Progenitor cell of endocrine pancreas (in vitro differentiated cells): ENCODE results near the gene E4F1. TPM values are rescaled to one million over a fixed set of nuclear protein-coding genes. Genes with fewer than 3 reads are reported as not detected.

ENCODE experiments used
- DNase-seq: peaks from one replicate; pipeline ENCODE4 v3.0.0; 2021; ENCODE audit warnings: low spot score; ENCODE audit not compliant: unreplicated experiment
- H3K27ac Mint-ChIP-seq: 2 replicates; pipeline ENCODE4 v1.8.0; 2021; ENCODE audit warnings: mild to moderate bottlenecking, moderate library complexity, mixed read lengths
- H3K27me3 Mint-ChIP-seq: 2 replicates; pipeline ENCODE4 v1.8.0; 2021; ENCODE audit warnings: mixed read lengths
- H3K36me3 Mint-ChIP-seq: 2 replicates; pipeline ENCODE4 v1.8.0; 2022; ENCODE audit warnings: mixed read lengths; ENCODE audit not compliant: insufficient read depth
- H3K4me1 Mint-ChIP-seq: 2 replicates; pipeline ENCODE4 v1.8.0; 2021; ENCODE audit warnings: low read depth, mixed read lengths
- H3K4me3 Mint-ChIP-seq: 2 replicates; pipeline ENCODE4 v1.8.0; 2021; ENCODE audit warnings: low read depth, mild to moderate bottlenecking, moderate library complexity, mixed read lengths
- H3K9me3 Mint-ChIP-seq: 2 replicates; pipeline ENCODE4 v1.8.0; 2021; ENCODE audit warnings: low read depth, mixed read lengths
- total RNA-seq: library from RNA; stranded (reverse); gene quantifications from 2 replicates; pipeline ENCODE4 v1.2.1, GENCODE V29; 2021
- TF ChIP-seq, protein P1 (sequence below): fragments of 200-600 bp; sonication (generic); IDR thresholded peaks from one replicate; pipeline ENCODE4 v1.5.0; 2021; ENCODE audit warnings: antibody characterized with exemption, mild to moderate bottlenecking; ENCODE audit not compliant: unreplicated experiment

E4F1 gene
- total RNA-seq, 1 donor from 2014 or later: 33.7 TPM

DNA sequence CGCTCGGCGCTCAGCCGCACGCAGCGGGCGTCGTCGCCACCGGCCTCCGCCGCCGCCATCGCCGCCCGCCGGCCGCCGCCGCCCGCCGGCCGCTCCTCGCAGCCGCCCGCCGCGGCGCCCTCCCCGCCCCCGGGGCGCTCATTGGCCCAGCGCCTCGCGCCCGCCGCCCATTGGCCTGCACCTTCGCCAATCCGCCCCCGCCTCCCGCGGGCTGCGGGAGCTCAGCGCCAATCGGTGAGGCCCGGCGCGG is 8.7 kb upstream of the E4F1 start, which contains the start of gene PGP:
TSS of gene PGP (minus strand) at position 122 of the 250 bp plus-strand sequence. CDS start at position 59, 63 bp downstream.
- peaks cover 13% of the 10 kb centered on the region for H3K4me1 Mint-ChIP-seq
- H3K27ac Mint-ChIP-seq: peak within 1 kb of the TSS; percentile 98
- H3K9me3 Mint-ChIP-seq: no peaks in the 10 kb centered on the region
- TF ChIP-seq, protein P1, sequence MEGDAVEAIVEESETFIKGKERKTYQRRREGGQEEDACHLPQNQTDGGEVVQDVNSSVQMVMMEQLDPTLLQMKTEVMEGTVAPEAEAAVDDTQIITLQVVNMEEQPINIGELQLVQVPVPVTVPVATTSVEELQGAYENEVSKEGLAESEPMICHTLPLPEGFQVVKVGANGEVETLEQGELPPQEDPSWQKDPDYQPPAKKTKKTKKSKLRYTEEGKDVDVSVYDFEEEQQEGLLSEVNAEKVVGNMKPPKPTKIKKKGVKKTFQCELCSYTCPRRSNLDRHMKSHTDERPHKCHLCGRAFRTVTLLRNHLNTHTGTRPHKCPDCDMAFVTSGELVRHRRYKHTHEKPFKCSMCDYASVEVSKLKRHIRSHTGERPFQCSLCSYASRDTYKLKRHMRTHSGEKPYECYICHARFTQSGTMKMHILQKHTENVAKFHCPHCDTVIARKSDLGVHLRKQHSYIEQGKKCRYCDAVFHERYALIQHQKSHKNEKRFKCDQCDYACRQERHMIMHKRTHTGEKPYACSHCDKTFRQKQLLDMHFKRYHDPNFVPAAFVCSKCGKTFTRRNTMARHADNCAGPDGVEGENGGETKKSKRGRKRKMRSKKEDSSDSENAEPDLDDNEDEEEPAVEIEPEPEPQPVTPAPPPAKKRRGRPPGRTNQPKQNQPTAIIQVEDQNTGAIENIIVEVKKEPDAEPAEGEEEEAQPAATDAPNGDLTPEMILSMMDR: no peak
- H3K36me3 Mint-ChIP-seq: no peaks in the 10 kb centered on the region
- peak within 1 kb of the TSS; percentile 86 for H3K4me3 Mint-ChIP-seq
- no peak for DNase-seq
- no peaks in the 10 kb centered on the region for H3K27me3 Mint-ChIP-seq

DNA sequence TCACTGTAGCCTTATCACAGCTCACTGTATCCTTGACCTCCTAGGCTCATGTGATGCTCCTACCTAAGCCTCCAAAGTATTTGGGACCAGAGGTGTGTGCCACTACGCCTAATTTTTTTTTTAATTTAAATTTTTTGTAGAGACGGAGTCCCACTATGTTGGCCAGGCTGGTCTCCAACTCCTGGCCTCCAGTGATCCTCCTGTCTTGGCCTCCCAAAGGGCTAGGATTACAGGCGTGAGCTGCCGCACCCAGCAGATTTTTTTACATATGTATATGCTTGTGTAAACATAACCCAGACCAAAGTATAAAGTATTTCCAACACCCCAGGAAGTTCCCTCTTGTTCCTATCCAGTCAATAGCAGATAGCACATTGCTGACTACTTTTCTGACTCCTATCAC is 7.1 kb upstream of the E4F1 start:
- Mint-ChIP-seq H3K9me3 (no peaks in the 10 kb centered on the region), H3K27ac (no peak overlapping the region), H3K4me1 (peaks cover 17% of the 10 kb centered on the region), H3K36me3 (no peaks in the 10 kb centered on the region), H3K27me3 (no peaks in the 10 kb centered on the region), H3K4me3 (peak overlapping the region; percentile 86)
- no peak for DNase-seq
- TF ChIP-seq, protein P1: no peak

DNA sequence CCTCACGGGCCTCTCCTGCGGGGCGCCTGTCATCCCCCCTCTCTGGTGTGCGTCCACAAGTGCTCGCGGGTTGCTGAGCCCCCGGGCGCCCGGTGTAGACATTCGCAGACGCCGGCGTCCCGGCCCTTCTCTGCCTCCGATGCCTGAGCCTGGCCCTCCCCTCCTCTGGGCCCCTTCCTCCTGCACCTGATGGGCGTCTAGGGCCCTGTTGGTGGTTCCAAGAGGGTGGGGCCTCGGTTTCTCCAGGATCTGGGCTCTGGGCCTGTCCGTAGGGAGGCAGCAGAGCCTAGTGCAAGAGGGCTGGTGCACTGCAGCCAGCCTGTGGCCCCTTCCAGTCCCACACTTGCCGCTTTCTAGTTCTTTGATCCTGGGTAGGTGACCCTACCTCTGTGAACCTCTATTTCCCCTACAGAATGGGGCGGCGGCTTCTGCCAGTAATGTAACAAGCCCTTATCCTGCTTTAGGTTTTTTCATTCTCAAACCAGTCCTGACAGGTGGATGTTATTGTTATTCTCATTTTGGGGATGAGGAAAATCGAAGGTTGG is 623 bp downstream of the E4F1 start:
- Mint-ChIP-seq H3K4me1 (peaks cover 11% of the 10 kb centered on the region), H3K27me3 (no peaks in the 10 kb centered on the region), H3K4me3 (peak overlapping the region; percentile 81), H3K9me3 (no peaks in the 10 kb centered on the region), H3K27ac (peak overlapping the region; percentile 88), H3K36me3 (no peaks in the 10 kb centered on the region)
- no peak for DNase-seq
- TF ChIP-seq, protein P1: peak; percentile 7

DNA sequence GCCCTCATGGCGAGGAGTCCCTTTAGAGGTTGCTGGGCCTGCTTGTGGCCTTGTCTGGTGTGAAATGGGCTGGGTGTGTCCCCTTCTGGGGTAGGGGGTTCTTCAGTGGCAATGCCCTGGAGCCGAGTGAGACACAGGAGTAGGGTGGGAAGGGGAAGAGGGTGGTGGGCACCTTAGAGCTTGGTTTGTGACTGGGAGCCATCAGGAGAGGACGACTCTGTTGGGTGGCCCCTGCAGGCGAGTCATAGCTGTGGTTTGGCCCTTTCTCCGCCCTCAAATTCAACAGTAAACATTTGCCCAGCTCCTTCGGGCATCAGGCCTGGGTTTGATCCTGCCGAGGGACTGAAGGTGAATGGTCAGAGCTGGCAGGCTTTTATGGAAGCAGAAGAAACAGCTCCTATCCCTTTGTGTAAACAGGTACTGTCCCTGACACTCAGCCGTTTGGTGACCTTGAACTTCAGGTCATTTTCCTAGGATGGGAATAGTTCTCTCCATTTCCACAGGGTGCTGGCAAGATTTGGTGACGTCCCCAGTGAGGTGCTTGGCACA is 2.9 kb downstream of the E4F1 start:
- no peaks in the 10 kb centered on the region for H3K27me3 Mint-ChIP-seq
- TF ChIP-seq, protein P1: no peak
- H3K36me3 Mint-ChIP-seq: no peaks in the 10 kb centered on the region
- no peak overlapping the region for H3K4me3 Mint-ChIP-seq
- no peaks in the 10 kb centered on the region for H3K9me3 Mint-ChIP-seq
- H3K27ac Mint-ChIP-seq: no peak overlapping the region
- peaks cover 4% of the 10 kb centered on the region for H3K4me1 Mint-ChIP-seq
- no peak for DNase-seq

DNA sequence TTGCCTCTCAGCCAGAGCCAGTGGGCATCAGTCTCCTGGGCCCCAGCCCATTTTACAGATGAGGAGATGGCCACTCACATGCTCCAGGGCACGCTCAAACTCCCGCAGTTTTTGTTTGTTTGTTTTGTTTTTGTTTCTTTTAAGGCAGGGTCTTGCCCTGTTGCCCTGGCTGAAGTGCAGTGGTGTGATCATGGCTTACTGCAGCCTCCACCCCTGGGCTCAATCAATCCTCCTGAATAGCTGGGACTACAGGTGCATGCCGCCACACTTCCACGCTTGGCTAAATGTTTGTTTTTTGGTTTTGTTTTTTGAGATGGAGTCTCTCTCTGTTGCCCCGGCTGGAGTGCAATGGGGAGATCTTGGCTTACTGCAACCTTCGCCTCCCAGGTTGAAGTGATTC is 3.5 kb downstream of the E4F1 start:
- Mint-ChIP-seq H3K36me3 (no peaks in the 10 kb centered on the region), H3K27me3 (no peaks in the 10 kb centered on the region), H3K4me1 (peaks cover 4% of the 10 kb centered on the region), H3K4me3 (no peak overlapping the region), H3K27ac (no peak overlapping the region), H3K9me3 (no peaks in the 10 kb centered on the region)
- DNase-seq: no peak
- TF ChIP-seq, protein P1: no peak
